Spleen (tissue), 7 donors: Measurements from ENCODE around the gene MYO1F.

ENCODE experiments used
- CTCF ChIP-seq, 11 experiments: fragments of 200-600 bp in 7 of 11; fragments of 450-650 bp in 4 of 11; sonication (generic) in 4 of 11; IDR thresholded peaks in 8 of 11; conservative IDR thresholded peaks in 3 of 11; 1 replicate in 7 of 11; 2 replicates in 4 of 11; pipeline versions ENCODE4 v1.4.0 to v1.8.0; 2016 to 2021; ENCODE audit warnings: antibody characterized with exemption in 11 of 11, inconsistent platforms in 4 of 11, mild to moderate bottlenecking in 1 of 11
- POLR2A ChIP-seq, 3 donors: fragments of 450-650 bp; IDR thresholded peaks; one replicate each; pipeline ENCODE4 v1.5.1; 2017; ENCODE audit warnings: antibody characterized with exemption in 3 of 3, mild to moderate bottlenecking in 1 of 3
- donor health status: DM: no; HTN: no; CAD: no; lungs with moderate emphysema.
- donor health status: DM: no; HTN: no; CAD: no.
- donor health status: DM: no; HTN: no; CAD: no.

- TF ChIP-seq CTCF (IDR thresholded peaks at IDR 0.05 in 8 of 11, conservative IDR thresholded peaks at IDR 0.05 in 3 of 11) (no peak), POLR2A (IDR thresholded peaks at IDR 0.05) (no peak)
Observed at GRCh38 chr19:8511573-8512101, 65.6 kb downstream of the MYO1F start.
